Heart left ventricle (tissue), 13 donors: Measurements from ENCODE around the gene METTL4.

Source experiments
- CTCF ChIP-seq, 12 donors: fragments of 200-600 bp; sonication (generic) in 4 of 12; IDR thresholded peaks; one replicate each; pipeline versions ENCODE4 v1.5.0 to v1.8.0; 2018 to 2022; ENCODE audit warnings: antibody characterized with exemption in 12 of 12, mild to moderate bottlenecking in 5 of 12
- POLR2A ChIP-seq, 2 donors: fragments of 450-650 bp; IDR thresholded peaks; one replicate each; pipeline ENCODE4 v1.6.1; 2017; ENCODE audit warnings: antibody characterized with exemption in 2 of 2, mild to moderate bottlenecking in 2 of 2, moderate library complexity in 2 of 2
- donor health status: ischemic (EF 13 %, LVEDD 7.1; RV severe dilation, severe dysfunction).
- donor health status: DM: no; HTN: yes; CAD: no.
- donor health status: DM: no; HTN: no; CAD: no.
- donor health status: ischemic (EF 25% LVEDD 6.9; RV normal size, moderate dysfunction).
- donor health status: ischemic (EF 25% LVEDD 5.7; RV mildly dilated, moderate dysfunction).
- donor health status: ischemic (EF 35%, LVEDD 5.7; RV mildly dilated, moderate dysfunction).
- donor health status: nonischemic (EF 11% LVEDD 7.7; RV severe dilation, severe dysfunction).
- donor health status: DM: yes; HTN: yes; CAD: no.
- donor health status: PGD.
- donor health status: ischemic (EF 29% LVEDD 5.4; RV normal size, mild dysfunction).
- donor health status: nonischemic (EF 23%, LVEDD 6.1; RV moderate dilation, normal function).

GRCh38 chr18:2587788-2588187, 16.5 kb upstream of the METTL4 start:
- TF ChIP-seq CTCF (IDR thresholded peaks at IDR 0.05) (no peak), POLR2A (IDR thresholded peaks at IDR 0.05) (no peak)
